Stimulated activated CD8-positive, alpha-beta memory T cell treated with anti-CD3 and anti-CD28 coated beads, Interleukin-7, amount 100 ng/mL, for 48 hours (primary cell): ENCODE results near the gene TBC1D10A.

ENCODE experiments used
- DNase-seq, 2 donors: peaks; one replicate each; pipeline ENCODE4 v3.0.0-alpha.2; 2020; ENCODE audit warnings: low read depth in 1 of 2; ENCODE audit errors: extremely low read depth in 1 of 2

Gene TBC1D10A

GRCh38 chr22:30248484-30248883 lies 78.3 kb downstream of the TBC1D10A start:
- DNase-seq = no peak

- DNase-seq = no peak
These were observed 78.8 kb downstream of the TBC1D10A start for GRCh38 chr22:30247974-30248373.

GRCh38 chr22:30247561-30247960 lies 79.2 kb downstream of the TBC1D10A start:
- no peak for DNase-seq

- no peak for DNase-seq
These were observed 79.8 kb downstream of the TBC1D10A start for GRCh38 chr22:30246814-30247376.

- no peak for DNase-seq
These were observed 80.5 kb downstream of the TBC1D10A start, which contains the start of gene LIF for GRCh38 chr22:30245985-30246813. LIF (minus strand) TSS chr22:30246759; CDS start chr22:30246695, 64 bp downstream.

GRCh38 chr22:30245181-30245984 lies 81.4 kb downstream of the TBC1D10A start:
- DNase-seq = no peak

- no peak for DNase-seq
These were observed 82.1 kb downstream of the TBC1D10A start for GRCh38 chr22:30244641-30245040.

- no peak for DNase-seq
These were observed 82.7 kb downstream of the TBC1D10A start for GRCh38 chr22:30244066-30244465.

- DNase-seq = no peak
These were observed 83.1 kb downstream of the TBC1D10A start for GRCh38 chr22:30243661-30244060.
